GM18907 (cell line): ENCODE measurements around the gene CDKN2C.

Experiments
- ATAC-seq: cut with Tn5 transposase; IDR thresholded peaks from one replicate; pipeline ENCODE4 v1.9.1; 2021; ENCODE audit warnings: mild to moderate bottlenecking, moderate library complexity; ENCODE audit not compliant: unreplicated experiment

The CDKN2C gene

DNA sequence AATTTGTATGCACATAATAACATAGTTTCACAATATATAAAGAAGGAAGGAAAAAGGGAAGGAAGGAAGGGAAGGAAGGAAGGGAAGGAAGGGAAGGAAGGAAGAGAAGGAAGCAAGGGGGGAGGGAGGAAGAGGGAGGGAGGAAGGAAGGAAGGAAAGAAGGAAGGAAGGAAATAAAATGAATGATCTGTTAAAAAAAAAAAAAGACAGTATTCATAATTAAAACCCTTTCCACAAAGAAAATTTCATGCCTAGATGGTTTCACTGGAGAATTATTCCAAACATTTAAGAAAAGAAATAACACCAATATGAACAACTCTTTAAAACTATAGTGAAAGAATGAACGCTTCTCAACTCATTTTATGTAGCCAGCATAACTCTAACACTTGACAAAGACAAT lies 44.8 kb downstream of the CDKN2C start:
- ATAC-seq, result no peak

- no peak for ATAC-seq
Measured at GRCh38 chr1:51019811-51020210, 49.8 kb downstream of the CDKN2C start.
